Measurements from ENCODE around the gene CD58.

CD58 gene

GRCh38 chr1:116538544-116538943 lies 32.3 kb downstream of the CD58 start:
- no peak for DNase-seq

DNA sequence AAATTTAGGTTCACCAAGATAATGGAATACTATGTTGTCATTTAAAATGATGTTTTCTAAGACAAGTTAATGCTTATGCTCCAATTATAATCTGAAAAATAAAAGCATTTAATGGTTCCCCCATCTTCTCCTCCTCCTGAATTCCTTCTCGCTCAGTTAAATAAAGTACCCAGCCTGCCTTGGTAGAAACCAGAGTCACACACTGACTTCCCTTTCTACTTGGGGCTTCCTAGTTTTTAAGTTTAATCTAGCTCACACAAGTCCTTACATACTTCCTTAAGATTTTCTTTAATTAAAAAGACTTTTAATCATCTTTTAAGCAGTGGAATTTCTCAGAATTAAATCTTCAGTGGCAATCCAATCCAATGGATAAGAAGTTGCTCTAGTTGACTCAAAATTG lies 32.9 kb downstream of the CD58 start:
- DNase-seq: no peak

DNA sequence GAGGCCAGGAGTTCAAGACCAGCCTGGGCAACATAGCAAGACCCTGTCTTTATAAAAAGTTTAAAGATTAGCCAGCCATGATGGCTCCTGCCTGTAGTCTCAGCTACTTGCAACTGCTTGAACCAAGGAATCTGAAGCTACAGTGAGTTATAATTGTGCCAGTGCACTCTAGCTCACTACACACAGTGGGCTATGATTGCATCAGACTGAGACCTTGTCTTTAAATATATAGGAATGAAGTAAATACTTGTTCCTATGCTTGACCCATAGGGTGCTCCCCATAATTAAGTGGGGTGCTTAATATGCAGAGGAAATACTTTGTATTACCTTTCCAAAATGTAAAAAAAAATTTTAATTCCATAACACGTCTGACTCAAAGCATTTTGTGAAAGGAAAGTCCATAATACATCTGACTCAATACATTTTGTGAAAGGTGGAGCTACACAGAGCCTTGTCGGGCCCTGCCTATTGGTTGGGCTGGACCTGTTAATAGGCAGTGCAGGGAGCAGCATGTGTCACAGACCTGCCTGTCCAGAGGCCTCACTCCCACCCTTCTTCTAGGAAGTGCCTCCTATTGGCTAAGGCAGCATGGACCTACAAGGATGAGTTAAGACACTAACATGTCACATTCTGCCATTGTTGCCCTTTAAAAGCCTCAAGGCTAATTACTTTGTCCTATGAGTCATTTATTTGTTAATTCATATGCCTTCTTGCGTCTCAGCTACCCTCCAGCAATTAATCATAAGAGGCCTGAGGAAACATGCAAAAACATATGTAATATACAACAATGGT lies 33.6 kb downstream of the CD58 start:
- DNase-seq: no peak

GRCh38 chr1:116534014-116534739 lies 36.6 kb downstream of the CD58 start:
- DNase-seq: no peak

- DNase-seq: no peak
Measured at GRCh38 chr1:116533429-116533820, 37.4 kb downstream of the CD58 start.

DNA sequence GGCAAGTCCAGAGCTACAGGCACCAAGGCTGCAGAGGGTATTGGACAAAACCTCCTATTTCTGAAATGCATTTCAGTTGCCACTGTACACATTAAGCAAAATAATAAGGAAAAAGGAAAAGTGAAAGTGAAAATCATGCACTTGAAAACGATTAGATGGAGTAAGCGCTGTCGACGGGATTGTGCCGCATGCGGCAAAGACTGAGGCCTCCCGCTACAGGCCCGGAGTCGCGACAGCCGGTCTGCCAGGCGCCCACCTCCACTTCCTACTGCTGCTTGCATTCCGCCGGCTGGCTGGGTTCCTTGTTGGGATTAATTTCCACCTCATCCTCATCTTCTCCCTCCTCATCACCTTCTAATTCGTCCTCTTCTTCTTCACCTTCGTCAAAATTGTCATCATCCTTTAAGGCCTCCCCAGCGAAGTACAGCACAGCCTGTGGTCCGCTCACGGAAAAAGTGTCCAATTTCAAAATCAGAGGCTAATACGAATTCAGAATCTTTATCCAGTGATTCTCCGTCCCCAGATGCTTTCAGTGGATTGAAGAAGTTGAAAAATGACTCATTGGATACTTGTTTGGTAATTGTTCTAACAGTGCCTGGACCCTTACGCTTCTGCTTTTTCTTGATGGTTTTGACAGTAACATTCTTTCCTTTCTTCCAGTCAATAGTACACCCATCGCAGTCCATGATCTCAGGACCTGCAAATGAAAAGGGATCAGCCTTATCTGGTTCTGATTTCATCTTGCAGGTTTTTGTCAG lies 38.0 kb downstream of the CD58 start:
- DNase-seq: no peak

DNA sequence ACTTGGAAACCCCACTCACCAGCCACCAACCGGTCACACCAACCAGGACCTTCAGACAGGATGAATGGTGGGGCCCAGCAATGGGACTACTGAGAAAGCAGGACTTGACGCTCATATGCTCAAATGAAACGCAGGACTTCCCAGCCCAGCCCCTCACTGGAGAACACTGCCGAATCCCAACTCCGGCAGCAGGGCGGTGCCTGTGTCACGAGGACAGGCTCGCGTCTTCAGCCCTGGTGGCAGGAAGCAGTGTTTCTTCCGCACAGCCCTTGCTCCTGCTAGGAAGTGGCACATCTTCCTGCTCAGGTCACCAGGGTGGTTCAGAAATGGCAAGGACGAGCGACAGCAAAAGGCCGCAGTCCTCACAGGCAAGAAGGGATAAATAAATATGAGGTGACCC lies 38.9 kb downstream of the CD58 start:
- DNase-seq: no peak

- no peak for DNase-seq
Measured at GRCh38 chr1:116529681-116530080, 41.1 kb downstream of the CD58 start.

DNA sequence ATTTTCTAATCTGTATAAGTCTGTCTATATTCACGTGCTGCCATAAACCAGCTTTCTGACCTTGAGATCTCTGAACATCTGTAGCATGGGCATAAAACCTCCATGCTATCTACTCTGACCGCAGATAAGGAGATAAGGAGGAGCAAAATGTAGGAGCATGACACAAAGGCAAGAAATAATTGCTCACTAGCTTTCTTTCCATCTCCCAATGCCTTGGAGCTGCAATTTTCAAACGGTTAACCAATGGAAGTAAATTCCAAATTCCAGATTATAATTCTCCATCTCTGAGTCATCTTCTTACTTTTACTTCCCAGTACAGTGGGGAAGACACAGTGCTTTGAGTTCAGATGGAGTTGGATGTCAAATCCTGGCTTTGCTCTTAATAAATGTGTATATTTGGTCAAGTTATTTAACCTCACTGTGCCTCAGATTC lies 41.6 kb downstream of the CD58 start:
- DNase-seq: no peak

- no peak for DNase-seq
Measured at GRCh38 chr1:116528329-116529083, 42.3 kb downstream of the CD58 start.

DNA sequence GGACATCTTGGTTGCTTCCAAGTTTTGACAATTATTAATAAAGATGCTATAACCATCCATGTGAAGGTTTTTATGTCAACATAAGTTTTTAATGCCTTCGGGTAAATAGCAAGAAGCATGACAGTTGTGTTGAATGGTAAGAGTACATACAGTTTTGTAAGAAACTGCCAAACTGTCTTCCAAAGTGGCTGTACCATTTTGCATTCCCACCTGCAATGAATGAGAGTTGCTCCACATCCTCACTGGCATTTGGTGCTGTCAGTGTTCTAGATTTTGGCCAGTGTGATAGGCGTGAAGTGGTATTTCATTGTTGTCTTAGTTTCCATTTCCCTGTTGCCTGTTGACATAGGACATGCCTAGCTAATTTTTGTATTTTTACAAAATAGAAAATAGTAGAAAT lies 45.4 kb downstream of the CD58 start:
- no peak for DNase-seq

DNA sequence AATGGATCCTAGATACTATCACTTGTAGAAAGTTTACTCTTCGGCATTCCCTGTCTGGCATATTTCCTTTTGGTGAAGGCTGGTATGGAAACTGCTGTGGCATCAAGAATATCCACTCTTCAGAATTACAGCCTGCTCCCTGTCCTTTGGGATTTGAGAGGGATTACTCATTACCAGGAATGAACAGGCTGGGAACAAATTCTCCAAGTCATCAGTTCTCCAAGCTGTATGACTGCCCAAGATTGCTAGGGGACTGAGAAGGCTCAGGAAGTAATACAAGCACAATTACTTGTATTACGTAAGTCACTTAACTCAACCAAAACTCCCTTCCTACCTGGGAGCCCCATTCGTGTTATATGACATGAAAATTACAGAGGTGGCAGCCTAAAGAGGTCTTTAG lies 49.6 kb downstream of the CD58 start:
- DNase-seq: no peak

- no peak for DNase-seq
Measured at GRCh38 chr1:116518400-116518799, 52.4 kb downstream of the CD58 start.

GRCh38 chr1:116516631-116517030 lies 54.2 kb downstream of the CD58 start:
- DNase-seq: no peak

GRCh38 chr1:116515702-116516101 lies 55.1 kb downstream of the CD58 start:
- DNase-seq: peak; percentile 44

- DNase-seq: peak; percentile 80
Measured at GRCh38 chr1:116514708-116515525, 55.9 kb downstream of the CD58 start.

- DNase-seq: no peak
Measured at GRCh38 chr1:116513956-116514355, 56.9 kb downstream of the CD58 start.

- DNase-seq: no peak
Measured at GRCh38 chr1:116511459-116512019, 59.3 kb downstream of the CD58 start.

- no peak for DNase-seq
Measured at GRCh38 chr1:116510361-116510760, 60.5 kb downstream of the CD58 start.

- peak; percentile 87 for DNase-seq
Measured at GRCh38 chr1:116508984-116509980, 61.5 kb downstream of the CD58 start.
